HG03460 (cell line): Measurements from ENCODE around the gene LDLRAD4.
A peak's percentile ranks its signal among the peaks of the same experiment; 100 is the strongest.

Source experiments
- ATAC-seq: cut with Tn5 transposase; IDR thresholded peaks from one replicate; pipeline ENCODE4 v1.9.1; 2021; ENCODE audit not compliant: unreplicated experiment

The LDLRAD4 gene

GRCh38 chr18:13454363-13455150, 236.0 kb downstream of the LDLRAD4 start:
- no peak for ATAC-seq

- ATAC-seq, result no peak
Observed at GRCh38 chr18:13455471-13455870, 236.9 kb downstream of the LDLRAD4 start.

DNA sequence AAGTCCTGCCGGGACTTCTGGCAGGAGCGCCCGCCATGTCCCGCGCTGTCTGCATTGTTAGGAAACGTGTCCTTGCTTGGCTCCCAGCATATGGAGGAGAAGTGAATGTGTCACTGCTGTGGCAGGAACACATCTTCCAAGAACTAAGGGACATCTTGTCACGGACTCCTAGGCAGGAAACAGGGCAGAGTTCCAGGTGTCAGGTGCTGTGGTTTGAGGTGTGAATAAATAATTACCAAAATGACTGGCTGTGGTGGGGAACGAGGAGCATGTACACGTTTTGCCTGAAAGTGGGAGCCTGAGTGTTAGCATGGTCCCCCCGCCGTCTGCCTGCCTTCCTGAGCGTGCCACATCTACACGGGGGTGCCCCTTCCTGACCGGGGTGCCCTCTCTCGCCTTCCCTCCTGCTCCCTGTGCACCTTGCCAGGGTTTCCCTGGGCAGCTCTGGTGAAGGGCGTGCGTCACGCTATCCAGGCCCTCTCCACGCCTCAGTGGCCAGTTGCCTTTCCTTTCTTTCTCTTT, 237.5 kb downstream of the LDLRAD4 start:
- peak; percentile 49 for ATAC-seq

GRCh38 chr18:13456736-13457271, 238.2 kb downstream of the LDLRAD4 start:
- ATAC-seq, result no peak

GRCh38 chr18:13457327-13457726, 238.8 kb downstream of the LDLRAD4 start:
- ATAC-seq, result no peak

DNA sequence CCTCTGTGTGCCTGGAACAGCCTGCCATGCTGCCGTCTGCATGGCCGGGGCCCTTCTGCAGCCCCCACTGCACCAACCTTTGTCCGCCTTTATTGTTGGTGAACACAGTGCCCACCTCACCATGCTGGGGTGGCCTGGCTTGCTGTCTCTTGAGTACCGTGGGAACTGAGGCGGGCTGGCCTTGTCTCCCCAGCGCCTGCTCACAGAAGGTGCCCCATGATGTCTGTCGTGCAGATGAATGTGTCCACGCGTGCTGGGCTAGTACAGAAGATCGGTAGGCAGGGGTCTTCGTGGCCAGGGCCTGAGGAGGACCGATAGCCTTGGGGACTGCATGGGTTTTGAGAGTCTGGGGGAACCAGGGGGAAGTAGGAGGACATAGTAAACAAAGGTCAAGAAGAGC, 242.4 kb downstream of the LDLRAD4 start:
- no peak for ATAC-seq

- no peak for ATAC-seq
Observed at GRCh38 chr18:13461469-13461868, 242.9 kb downstream of the LDLRAD4 start.

GRCh38 chr18:13461936-13462335, 243.4 kb downstream of the LDLRAD4 start:
- ATAC-seq, result no peak

DNA sequence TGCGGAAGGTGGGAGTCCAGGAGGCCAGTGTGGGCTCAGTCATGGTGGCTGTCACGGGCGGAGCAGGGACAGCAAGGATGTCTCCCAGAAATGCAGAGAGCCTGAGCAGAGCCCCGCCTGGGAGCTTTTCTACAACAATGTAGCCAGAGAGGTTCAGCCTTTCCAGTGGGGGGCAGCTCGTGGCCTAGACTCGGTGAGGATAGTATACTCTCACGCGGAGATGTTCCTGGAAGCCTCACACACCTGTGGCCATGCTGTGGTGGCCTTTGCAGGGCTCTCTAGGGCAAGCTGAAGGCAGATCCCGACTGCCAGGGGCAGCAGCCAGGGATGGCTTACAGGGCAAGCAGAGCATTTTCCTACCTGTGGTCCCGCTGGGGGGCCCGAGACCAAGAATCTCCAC, 244.1 kb downstream of the LDLRAD4 start:
- no peak for ATAC-seq

DNA sequence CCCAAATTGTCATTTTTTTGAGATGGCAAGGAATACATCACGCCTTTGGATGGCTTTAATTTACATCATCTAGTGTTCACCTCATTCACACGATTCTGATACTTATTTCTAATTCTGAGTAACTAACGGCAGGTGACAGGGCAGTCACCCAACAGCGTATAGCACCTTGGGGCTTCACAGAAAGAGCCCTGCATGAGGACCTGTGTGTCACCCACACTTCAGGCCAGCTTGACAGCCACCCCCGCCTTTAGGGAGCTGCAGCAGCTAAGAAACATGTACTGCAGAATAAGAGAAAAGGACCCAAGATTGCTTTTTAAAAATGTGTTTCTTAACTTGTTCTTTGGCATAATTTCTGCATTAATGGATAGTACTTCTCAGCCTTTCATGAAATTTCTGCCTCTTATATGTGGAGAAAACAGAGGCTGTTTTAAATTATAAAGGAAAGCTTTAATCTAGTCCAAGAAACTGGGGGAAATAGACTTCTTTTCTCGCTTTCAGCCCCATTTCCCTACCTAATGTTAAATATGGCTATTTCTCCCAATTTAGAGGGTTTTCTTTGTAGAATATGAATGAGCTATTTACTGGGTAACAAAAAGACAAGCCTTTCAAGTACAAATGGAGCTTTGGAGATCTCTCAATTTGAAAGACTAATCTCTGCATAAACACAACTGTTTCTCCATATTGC, 245.1 kb downstream of the LDLRAD4 start:
- ATAC-seq, result no peak

- ATAC-seq, result peak; percentile 94
Observed at GRCh38 chr18:13464432-13465123, 246.0 kb downstream of the LDLRAD4 start.

GRCh38 chr18:13465124-13465446, 246.5 kb downstream of the LDLRAD4 start:
- ATAC-seq, result peak; percentile 32

GRCh38 chr18:13465476-13465875, 246.9 kb downstream of the LDLRAD4 start:
- no peak for ATAC-seq

DNA sequence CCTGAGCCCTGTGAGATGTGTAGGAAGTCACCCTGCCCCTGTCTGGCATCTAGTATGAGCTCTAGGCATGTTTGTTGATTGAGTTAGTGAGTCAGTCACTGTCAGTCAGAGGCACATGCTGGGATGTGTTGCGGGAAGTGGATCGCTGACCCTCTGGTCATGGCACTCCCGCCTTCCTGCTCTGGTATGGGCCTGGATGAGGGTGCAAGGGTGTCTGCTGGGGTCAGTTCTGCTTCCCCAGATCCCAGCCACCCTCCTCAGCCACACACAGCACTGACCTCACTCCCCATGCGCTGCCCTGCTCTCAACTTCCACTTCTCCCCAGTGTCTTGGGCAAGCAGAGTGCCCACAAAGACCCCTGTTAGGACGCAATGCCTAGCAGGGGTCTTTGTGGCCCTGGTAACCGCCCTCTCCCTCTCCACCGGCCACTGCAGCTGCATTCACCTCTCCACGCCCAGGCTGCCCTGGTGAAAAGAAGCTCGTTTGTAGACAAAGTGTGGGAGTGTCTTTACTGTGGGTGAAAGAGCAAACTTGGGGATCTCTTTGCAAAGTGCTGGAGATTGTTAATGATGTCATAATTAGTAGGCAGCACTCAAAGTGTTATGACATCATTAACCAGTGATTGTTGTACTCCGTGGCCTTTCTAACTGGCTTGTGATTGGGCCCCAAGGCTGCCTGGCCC, 252.1 kb downstream of the LDLRAD4 start:
- no peak for ATAC-seq

- ATAC-seq, result no peak
Observed at GRCh38 chr18:13471198-13471845, 252.8 kb downstream of the LDLRAD4 start.

DNA sequence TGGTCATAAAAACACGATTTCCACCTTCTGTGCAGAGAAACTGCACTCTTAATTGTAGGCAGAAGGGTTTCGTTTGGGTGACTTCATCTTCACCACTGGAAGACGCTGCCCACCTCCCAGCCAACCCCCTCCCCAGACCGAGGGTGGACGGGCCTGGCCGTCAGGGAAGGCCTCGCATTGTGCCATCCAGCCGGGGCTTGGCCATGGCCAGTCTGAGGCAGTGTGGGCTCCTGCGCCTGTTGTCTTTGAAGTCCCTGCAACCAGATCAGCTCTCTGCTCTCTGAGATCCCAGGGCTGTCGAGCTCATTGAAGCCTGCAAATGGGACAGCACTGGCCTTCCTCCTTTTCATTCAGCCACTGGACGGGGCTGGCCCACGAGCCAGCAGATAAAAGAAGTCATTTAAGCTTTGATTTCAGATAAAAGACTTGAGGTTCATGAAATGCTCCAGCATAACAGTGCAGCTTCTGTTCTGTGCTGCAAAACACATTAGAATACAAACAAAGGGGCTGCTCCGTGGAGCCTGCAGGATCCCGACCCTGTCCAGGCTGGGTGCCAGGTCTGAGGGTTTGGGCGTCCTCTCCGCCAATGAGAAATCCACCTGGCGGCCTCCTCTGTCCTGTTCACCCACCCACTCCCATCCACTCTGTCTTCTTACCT, 253.5 kb downstream of the LDLRAD4 start:
- ATAC-seq, result no peak

GRCh38 chr18:13473751-13474150, 255.2 kb downstream of the LDLRAD4 start:
- no peak for ATAC-seq

DNA sequence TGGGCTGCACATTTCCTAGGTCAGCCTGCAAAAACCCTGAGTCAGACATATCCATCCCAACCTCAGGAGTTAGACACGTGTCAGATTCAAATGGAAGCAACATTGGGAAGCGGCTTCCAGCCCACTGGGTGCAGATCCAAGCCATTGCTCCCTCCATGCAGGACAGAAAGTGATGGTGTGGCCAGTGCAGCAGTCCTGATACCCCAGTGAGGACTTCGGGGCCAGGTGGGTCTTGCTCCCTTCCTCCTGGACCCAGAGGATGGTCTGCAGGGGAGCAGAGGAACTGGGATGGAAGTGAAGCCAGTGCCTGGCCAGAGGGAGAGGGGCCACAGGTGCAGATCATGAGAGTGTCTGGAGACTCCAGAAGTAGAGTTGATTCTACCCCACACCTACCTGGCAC, 255.8 kb downstream of the LDLRAD4 start:
- no peak for ATAC-seq

- no peak for ATAC-seq
Observed at GRCh38 chr18:13474907-13475545, 256.5 kb downstream of the LDLRAD4 start.
